ENCODE results near the gene TUBB2B. TPM values are rescaled to one million over a fixed set of nuclear protein-coding genes. Genes with fewer than 3 reads are reported as not detected.
A peak's percentile ranks its signal among the peaks of the same experiment; 100 is the strongest.

Gene TUBB2B
- total and polyA plus RNA-seq, 9 of the 15 experiments (the other 6 are each of a cell fraction or from before 2014, with no cell fraction given): 0.11 to 9.7 (median 4.6) TPM

- TF ChIP-seq, protein P1, sequence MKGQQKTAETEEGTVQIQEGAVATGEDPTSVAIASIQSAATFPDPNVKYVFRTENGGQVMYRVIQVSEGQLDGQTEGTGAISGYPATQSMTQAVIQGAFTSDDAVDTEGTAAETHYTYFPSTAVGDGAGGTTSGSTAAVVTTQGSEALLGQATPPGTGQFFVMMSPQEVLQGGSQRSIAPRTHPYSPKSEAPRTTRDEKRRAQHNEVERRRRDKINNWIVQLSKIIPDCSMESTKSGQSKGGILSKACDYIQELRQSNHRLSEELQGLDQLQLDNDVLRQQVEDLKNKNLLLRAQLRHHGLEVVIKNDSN (CRISPR knock-in tag; IDR thresholded peaks at IDR 0.05): peak; percentile 78
- TF ChIP-seq E2F6 (IDR thresholded peaks at IDR 0.05; ENCODE audit: borderline replicate concordance in 1 of 2, extremely low read depth in 1 of 2, insufficient read depth in 1 of 2, insufficient read length in 1 of 2, low read depth in 1 of 2, low read length in 1 of 2, poor library complexity in 1 of 2, severe bottlenecking in 1 of 2) (peak in 1 of 2 experiments; percentile 51), RAD51 (IDR thresholded peaks at IDR 0.05; ENCODE audit: borderline replicate concordance, low read depth) (peak; percentile 48; the same call in 1 of the 2 replicates), PRDM10 (IDR thresholded peaks at IDR 0.05; ENCODE audit: partially characterized antibody) (peak; percentile 32), PRPF4 (IDR thresholded peaks at IDR 0.05; ENCODE audit: insufficient read depth, low read depth, low read length, poor library complexity, severe bottlenecking) (no peak), USF2 (CRISPR knock-in tag; IDR thresholded peaks at IDR 0.05) (peak; percentile 67), ZNF740 (CRISPR knock-in tag; IDR thresholded peaks at IDR 0.05) (peak; percentile 52; the same call in 1 of the 2 replicates), ZNF740 (tag; IDR thresholded peaks at IDR 0.05) (no peak), CXXC5 (CRISPR knock-in tag; IDR thresholded peaks at IDR 0.05) (peak; percentile 33; the same call in 1 of the 2 replicates)
- TF ChIP-seq, protein P2, sequence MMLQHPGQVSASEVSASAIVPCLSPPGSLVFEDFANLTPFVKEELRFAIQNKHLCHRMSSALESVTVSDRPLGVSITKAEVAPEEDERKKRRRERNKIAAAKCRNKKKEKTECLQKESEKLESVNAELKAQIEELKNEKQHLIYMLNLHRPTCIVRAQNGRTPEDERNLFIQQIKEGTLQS (IDR thresholded peaks at IDR 0.05): peak; percentile 32; the same call in 1 of the 2 replicates
- TF ChIP-seq, protein P2 (CRISPR knock-in tag; conservative IDR thresholded peaks at IDR 0.05): no peak
- TF ChIP-seq, protein P3, sequence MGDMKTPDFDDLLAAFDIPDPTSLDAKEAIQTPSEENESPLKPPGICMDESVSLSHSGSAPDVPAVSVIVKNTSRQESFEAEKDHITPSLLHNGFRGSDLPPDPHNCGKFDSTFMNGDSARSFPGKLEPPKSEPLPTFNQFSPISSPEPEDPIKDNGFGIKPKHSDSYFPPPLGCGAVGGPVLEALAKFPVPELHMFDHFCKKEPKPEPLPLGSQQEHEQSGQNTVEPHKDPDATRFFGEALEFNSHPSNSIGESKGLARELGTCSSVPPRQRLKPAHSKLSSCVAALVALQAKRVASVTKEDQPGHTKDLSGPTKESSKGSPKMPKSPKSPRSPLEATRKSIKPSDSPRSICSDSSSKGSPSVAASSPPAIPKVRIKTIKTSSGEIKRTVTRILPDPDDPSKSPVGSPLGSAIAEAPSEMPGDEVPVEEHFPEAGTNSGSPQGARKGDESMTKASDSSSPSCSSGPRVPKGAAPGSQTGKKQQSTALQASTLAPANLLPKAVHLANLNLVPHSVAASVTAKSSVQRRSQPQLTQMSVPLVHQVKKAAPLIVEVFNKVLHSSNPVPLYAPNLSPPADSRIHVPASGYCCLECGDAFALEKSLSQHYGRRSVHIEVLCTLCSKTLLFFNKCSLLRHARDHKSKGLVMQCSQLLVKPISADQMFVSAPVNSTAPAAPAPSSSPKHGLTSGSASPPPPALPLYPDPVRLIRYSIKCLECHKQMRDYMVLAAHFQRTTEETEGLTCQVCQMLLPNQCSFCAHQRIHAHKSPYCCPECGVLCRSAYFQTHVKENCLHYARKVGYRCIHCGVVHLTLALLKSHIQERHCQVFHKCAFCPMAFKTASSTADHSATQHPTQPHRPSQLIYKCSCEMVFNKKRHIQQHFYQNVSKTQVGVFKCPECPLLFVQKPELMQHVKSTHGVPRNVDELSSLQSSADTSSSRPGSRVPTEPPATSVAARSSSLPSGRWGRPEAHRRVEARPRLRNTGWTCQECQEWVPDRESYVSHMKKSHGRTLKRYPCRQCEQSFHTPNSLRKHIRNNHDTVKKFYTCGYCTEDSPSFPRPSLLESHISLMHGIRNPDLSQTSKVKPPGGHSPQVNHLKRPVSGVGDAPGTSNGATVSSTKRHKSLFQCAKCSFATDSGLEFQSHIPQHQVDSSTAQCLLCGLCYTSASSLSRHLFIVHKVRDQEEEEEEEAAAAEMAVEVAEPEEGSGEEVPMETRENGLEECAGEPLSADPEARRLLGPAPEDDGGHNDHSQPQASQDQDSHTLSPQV (IDR thresholded peaks at IDR 0.05): 0 out of 2 replicates have a peak, but pooled peaks have one; percentile 49
These were observed 51.6 kb downstream of the TUBB2B start (continued) for GRCh38 chr6:3175715-3176402.
